Type B pancreatic cell (in vitro differentiated cells): ENCODE data around the gene ARHGAP6. TPM values are rescaled to one million over a fixed set of nuclear protein-coding genes. Genes with fewer than 3 reads are reported as not detected.
"Not testable (repeated sequence)": the region's sequence is repeated elsewhere in the genome, so short reads cannot be mapped to it uniquely, and the experiment has no call there.

ENCODE experiments used
- DNase-seq: peaks from one replicate; pipeline ENCODE4 v3.0.0; 2021; ENCODE audit warnings: mixed read lengths; ENCODE audit not compliant: unreplicated experiment; ENCODE audit errors: extremely low spot score
- H3K27ac Mint-ChIP-seq: 2 replicates; pipeline ENCODE4 v1.8.0; 2021; ENCODE audit warnings: mild to moderate bottlenecking, mixed read lengths
- H3K27me3 Mint-ChIP-seq: 2 replicates; pipeline ENCODE4 v1.8.0; 2021; ENCODE audit warnings: mixed read lengths
- H3K36me3 Mint-ChIP-seq: 2 replicates; pipeline ENCODE4 v1.8.0; 2021; ENCODE audit warnings: mixed read lengths
- H3K4me1 Mint-ChIP-seq: one replicate; pipeline ENCODE4 v1.8.0; 2021; ENCODE audit warnings: mixed read lengths; ENCODE audit not compliant: unreplicated experiment
- H3K4me3 Mint-ChIP-seq: 2 replicates; pipeline ENCODE4 v1.8.0; 2021; ENCODE audit warnings: mild to moderate bottlenecking, mixed read lengths
- H3K9me3 Mint-ChIP-seq: 2 replicates; pipeline ENCODE4 v1.8.0; 2021; ENCODE audit warnings: mixed read lengths
- CTCF ChIP-seq: fragments of 200-600 bp; sonication (generic); conservative IDR thresholded peaks from 2 replicates; pipeline ENCODE4 v1.5.0; 2021; ENCODE audit warnings: antibody characterized with exemption, mild to moderate bottlenecking
- total RNA-seq: library from RNA; stranded (reverse); gene quantifications from 2 replicates; pipeline ENCODE4 v1.2.1, GENCODE V29; 2021; ENCODE audit warnings: low replicate concordance

ARHGAP6 gene
- total RNA-seq, 1 donor from 2014 or later: 10.1 TPM

- H3K4me3 Mint-ChIP-seq: no peak overlapping the region
- no peak for TF ChIP-seq CTCF
- no peaks in the 10 kb centered on the region for H3K4me1 Mint-ChIP-seq
- no peaks in the 10 kb centered on the region for H3K9me3 Mint-ChIP-seq
- no peak for DNase-seq
- H3K27me3 Mint-ChIP-seq: no peaks in the 10 kb centered on the region
- no peaks in the 10 kb centered on the region for H3K36me3 Mint-ChIP-seq
- H3K27ac Mint-ChIP-seq: no peak overlapping the region
Observed at GRCh38 chrX:11585174-11585573, 80.5 kb downstream of the ARHGAP6 start.

- Mint-ChIP-seq H3K27me3 (no peaks in the 10 kb centered on the region), H3K4me1 (no peaks in the 10 kb centered on the region), H3K27ac (no peak overlapping the region), H3K4me3 (no peak overlapping the region), H3K36me3 (no peaks in the 10 kb centered on the region), H3K9me3 (peaks cover 4% of the 10 kb centered on the region)
- TF ChIP-seq CTCF: no peak
- no peak for DNase-seq
Observed at GRCh38 chrX:11580789-11581188, 84.9 kb downstream of the ARHGAP6 start.

DNA sequence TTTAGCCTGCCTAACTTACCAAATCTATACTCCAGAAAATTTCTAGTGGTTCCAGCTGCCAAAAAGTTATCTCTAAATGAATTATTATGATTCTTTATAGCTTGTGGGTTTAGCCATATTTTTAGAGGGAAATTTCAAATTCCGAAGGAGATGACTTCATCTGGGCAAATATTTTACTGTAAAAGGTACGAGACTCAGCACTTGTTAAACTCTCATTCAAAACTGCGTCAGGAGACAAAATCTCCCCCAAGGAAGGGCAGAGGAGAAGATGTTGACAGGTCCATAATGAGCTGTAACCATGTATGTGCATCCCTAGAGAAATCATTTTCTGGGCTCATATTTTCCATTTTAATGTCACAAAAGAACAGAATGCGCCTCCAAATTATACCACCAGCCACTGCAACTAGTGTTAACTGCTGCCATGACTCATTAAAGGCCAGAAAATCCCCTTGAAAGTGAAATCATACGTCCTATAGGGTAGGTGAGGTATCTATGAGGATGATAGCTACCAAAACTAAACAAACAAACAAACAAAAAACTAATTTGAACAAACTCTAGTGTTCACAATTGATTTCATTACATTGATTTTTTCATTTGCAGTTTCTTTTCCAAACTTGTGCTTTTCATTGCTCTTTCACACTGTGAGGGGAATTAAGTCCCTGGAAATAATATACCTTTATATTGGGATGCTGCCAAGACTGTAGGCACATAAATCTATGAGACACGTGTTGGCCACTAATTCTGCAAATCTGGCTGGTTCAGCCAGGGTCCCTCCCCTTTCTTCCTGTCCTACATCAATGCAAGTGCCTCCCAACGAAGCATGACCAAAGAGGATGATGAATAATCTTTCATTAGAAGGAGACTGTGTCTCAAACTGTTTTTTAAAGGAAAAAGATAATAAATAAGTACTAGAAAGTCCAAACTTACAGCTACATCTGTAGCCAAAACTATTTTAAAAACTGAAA is 85.8 kb downstream of the ARHGAP6 start:
- no peak for DNase-seq
- Mint-ChIP-seq H3K27ac (no peak overlapping the region), H3K9me3 (peaks cover 4% of the 10 kb centered on the region), H3K4me1 (no peaks in the 10 kb centered on the region), H3K27me3 (no peaks in the 10 kb centered on the region), H3K4me3 (no peak overlapping the region), H3K36me3 (no peaks in the 10 kb centered on the region)
- no peak for TF ChIP-seq CTCF

DNA sequence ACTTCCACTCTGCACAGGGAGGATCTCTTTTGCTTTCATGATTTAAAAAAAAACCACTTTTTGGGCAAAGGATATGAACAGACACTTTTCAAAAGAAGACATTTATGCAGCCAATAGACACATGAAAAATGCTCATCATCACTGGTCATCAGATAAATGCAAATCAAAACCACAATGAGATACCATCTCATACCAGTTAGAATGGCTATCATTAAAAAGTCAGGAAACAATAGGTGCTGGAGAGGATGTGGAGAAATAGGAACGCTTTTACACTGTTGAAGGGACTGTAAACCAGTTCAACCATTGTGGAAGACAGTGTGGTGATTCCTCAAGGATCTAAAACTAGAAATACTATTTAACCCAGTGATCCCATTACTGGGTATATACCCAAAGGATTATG is 87.4 kb downstream of the ARHGAP6 start:
- not testable (repeated sequence) for H3K4me1 Mint-ChIP-seq, H3K36me3 Mint-ChIP-seq, H3K4me3 Mint-ChIP-seq, H3K27ac Mint-ChIP-seq, H3K9me3 Mint-ChIP-seq, H3K27me3 Mint-ChIP-seq, DNase-seq

DNA sequence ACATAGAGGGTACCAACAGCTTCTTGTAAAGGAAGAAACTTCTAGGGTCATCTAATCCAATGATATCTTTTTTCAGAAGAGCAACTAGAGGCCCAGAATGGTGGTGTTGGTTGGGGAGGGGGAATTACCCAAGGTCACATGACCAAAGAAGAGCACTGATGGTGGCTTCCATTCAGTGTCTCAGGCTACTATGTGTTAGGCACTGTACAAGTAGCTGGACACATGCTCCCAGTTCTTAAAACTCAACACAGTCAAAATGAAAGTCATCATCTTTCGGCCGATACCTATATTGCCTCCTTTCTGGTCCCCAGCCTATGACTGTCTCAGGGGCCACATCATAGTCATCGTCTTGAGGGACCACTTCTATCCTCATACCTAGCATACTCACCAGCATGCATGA is 88.1 kb downstream of the ARHGAP6 start:
- Mint-ChIP-seq H3K27ac (no peak overlapping the region), H3K27me3 (no peaks in the 10 kb centered on the region), H3K4me1 (no peaks in the 10 kb centered on the region), H3K9me3 (peaks cover 4% of the 10 kb centered on the region), H3K36me3 (no peaks in the 10 kb centered on the region), H3K4me3 (no peak overlapping the region)
- DNase-seq: no peak
- no peak for TF ChIP-seq CTCF

DNA sequence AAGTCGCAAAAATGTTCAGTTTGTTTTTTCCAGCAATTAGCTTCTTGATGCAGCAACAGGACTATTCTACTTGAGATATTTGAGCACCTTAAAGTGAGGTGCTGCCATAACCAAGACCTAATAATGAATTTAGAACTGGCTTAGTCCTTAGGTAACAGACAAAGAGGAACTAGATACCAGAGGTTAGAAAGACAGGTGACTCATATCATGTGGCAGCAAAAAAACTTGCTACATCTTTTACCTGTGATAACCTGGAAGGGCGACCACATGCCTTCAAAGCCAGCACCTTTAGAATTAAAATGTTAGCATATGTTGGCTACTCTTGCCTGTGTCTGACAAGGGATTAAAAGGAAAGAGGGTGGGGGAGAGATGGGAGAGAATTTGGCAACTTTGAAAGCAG is 90.4 kb downstream of the ARHGAP6 start:
- Mint-ChIP-seq H3K9me3 (peaks cover 4% of the 10 kb centered on the region), H3K27me3 (no peaks in the 10 kb centered on the region), H3K4me1 (no peaks in the 10 kb centered on the region), H3K4me3 (no peak overlapping the region), H3K36me3 (no peaks in the 10 kb centered on the region), H3K27ac (no peak overlapping the region)
- no peak for DNase-seq
- TF ChIP-seq CTCF: no peak
